Naive thymus-derived CD4-positive, alpha-beta T cell (primary cell): ENCODE results near the gene CASP10. TPM values are rescaled to one million over a fixed set of nuclear protein-coding genes. Genes with fewer than 3 reads are reported as not detected.
"Not testable (repeated sequence)": the region's sequence is repeated elsewhere in the genome, so short reads cannot be mapped to it uniquely, and the experiment has no call there.

Source experiments
- ATAC-seq: fragments of 150-1000 bp; cut with Tn5 transposase; 2 replicates; pipeline ENCODE4 v1.10.0; 2021; ENCODE audit warnings: mild to moderate bottlenecking, moderate library complexity
- CTCF ChIA-PET: fragments of 350-600 bp; sonication (Branson Sonifier 250); formaldehyde crosslinking; loops from one replicate; lab custom pipeline; 2021; ENCODE audit warnings: antibody characterized with exemption; lab: Charles Lee
- POLR2A ChIA-PET: fragments of 350-600 bp; sonication (Branson Sonifier 250); formaldehyde crosslinking; loops from one replicate; lab custom pipeline; 2021; ENCODE audit warnings: antibody characterized with exemption, inconsistent platforms; lab: Charles Lee
- DNase-seq, 9 donors: peaks; one replicate each; pipeline versions ENCODE4 v3.0.0 to v3.0.0-alpha.2; 2020 to 2022; ENCODE audit warnings: mixed read lengths in 1 of 9
- H3K27ac ChIP-seq: one replicate; pipeline ENCODE4 v1.7.0; 2013; ENCODE audit warnings: mild to moderate bottlenecking, low read depth, low read length, moderate library complexity
- H3K27me3 ChIP-seq, 2 donors: one replicate each; pipeline ENCODE4 v1.7.0; 2013; ENCODE audit warnings: low read length in 2 of 2, mild to moderate bottlenecking in 2 of 2, moderate library complexity in 2 of 2; ENCODE audit not compliant: control insufficient read depth in 2 of 2, insufficient read depth in 2 of 2
- H3K36me3 ChIP-seq, 3 experiments: 1 replicate in 2 of 3; 2 replicates in 1 of 3; pipeline ENCODE4 v1.7.0; 2013; ENCODE audit warnings: low read length in 3 of 3, mild to moderate bottlenecking in 3 of 3, moderate library complexity in 1 of 3; ENCODE audit not compliant: insufficient read depth in 3 of 3, control insufficient read depth in 2 of 3
- H3K4me1 ChIP-seq, 2 donors: one replicate each; pipeline ENCODE4 v1.7.0; 2013; ENCODE audit warnings: low read length in 2 of 2, mild to moderate bottlenecking in 2 of 2, moderate library complexity in 1 of 2; ENCODE audit not compliant: control insufficient read depth in 2 of 2, insufficient read depth in 2 of 2
- H3K4me3 ChIP-seq: 2 replicates; pipeline ENCODE4 v1.7.0; 2013; ENCODE audit warnings: mild to moderate bottlenecking, low read length
- H3K9me3 ChIP-seq, 3 experiments: 1 replicate in 2 of 3; 2 replicates in 1 of 3; pipeline ENCODE4 v1.7.0; 2013; ENCODE audit warnings: low read length in 3 of 3; ENCODE audit not compliant: control insufficient read depth in 2 of 3
- H3K27ac Mint-ChIP-seq, 9 donors: one replicate each; pipeline ENCODE4 v1.8.0; 2020 to 2022; ENCODE audit warnings: mixed read lengths in 9 of 9, mild to moderate bottlenecking in 8 of 9, moderate library complexity in 5 of 9, inconsistent platforms in 2 of 9
- H3K27me3 Mint-ChIP-seq, 5 donors: one replicate each; pipeline ENCODE4 v1.8.0; 2021 to 2022; ENCODE audit warnings: mixed read lengths in 5 of 5, mild to moderate bottlenecking in 1 of 5
- H3K36me3 Mint-ChIP-seq, 5 donors: one replicate each; pipeline ENCODE4 v1.8.0; 2020 to 2022; ENCODE audit warnings: mixed read lengths in 5 of 5, mild to moderate bottlenecking in 3 of 5, inconsistent platforms in 1 of 5
- H3K4me1 Mint-ChIP-seq, 7 donors: one replicate each; pipeline ENCODE4 v1.8.0; 2020 to 2022; ENCODE audit warnings: mixed read lengths in 7 of 7, mild to moderate bottlenecking in 3 of 7, inconsistent platforms in 1 of 7
- H3K4me3 Mint-ChIP-seq, 10 donors: one replicate each; pipeline ENCODE4 v1.8.0; 2020 to 2022; ENCODE audit warnings: mild to moderate bottlenecking in 10 of 10, mixed read lengths in 10 of 10, moderate library complexity in 6 of 10, inconsistent platforms in 2 of 10
- H3K9me3 Mint-ChIP-seq, 11 donors: one replicate each; pipeline ENCODE4 v1.8.0; 2020 to 2022; ENCODE audit warnings: mixed read lengths in 11 of 11, mild to moderate bottlenecking in 4 of 11, inconsistent platforms in 1 of 11, moderate library complexity in 1 of 11
- intact Hi-C, 2 donors: fragments of 100-400 bp; cut with micrococcal nuclease; formaldehyde crosslinking; loops; one replicate each; pipeline ENCODE4 v1.15.1; 2023
- polyA plus RNA-seq, 2 donors: library from polyadenylated mRNA; unstranded; fragments of 300-500 nt; fragmentation: Illumina TruSeq; gene quantifications; one replicate each; pipeline ENCODE4 v1.2.3, GENCODE V29; 2021
- total RNA-seq, 6 experiments: library from RNA in 5 of 6; stranded (reverse) in 5 of 6; gene quantifications; 1 replicate in 5 of 6; 2 replicates in 1 of 6; pipeline ENCODE4 v1.2.3 and lab custom pipeline; 2021 to 2026

The CASP10 gene
- total and polyA plus RNA-seq, 7 experiments from 2014 or later, result 15.9 to 49.8 (median 40.8) TPM

- peaks cover 5 to 20% (median 10%) of the 10 kb centered on the region in 11 donors for H3K9me3 Mint-ChIP-seq
- no peak for ATAC-seq
- no peak for DNase-seq
- no peak overlapping the region for H3K4me3 Mint-ChIP-seq
- peaks cover 0 to 10% (median 3%) of the 10 kb centered on the region in 7 donors for H3K4me1 Mint-ChIP-seq
- Histone ChIP-seq H3K27ac (no peak overlapping the region), H3K4me1 (no peaks in the 10 kb centered on the region), H3K27me3 (no peaks in the 10 kb centered on the region), H3K9me3 (peaks cover 0 to 6% (median 0%) of the 10 kb centered on the region in 3 experiments), H3K4me3 (no peak overlapping the region), H3K36me3 (peaks cover 24 to 65% (median 33%) of the 10 kb centered on the region in 3 experiments)
- intact Hi-C loops, result no loop called here
- H3K27ac Mint-ChIP-seq, result peak overlapping the region in 2 of 9 donors; percentile 34 to 62
- no peaks in the 10 kb centered on the region for H3K27me3 Mint-ChIP-seq
- POLR2A ChIA-PET, result interaction anchor here (0.6 kb wide), 1 partner anchor 199 kb away, joined by 5 read pairs; no protein-coding TSS in a partner anchor
- CTCF ChIA-PET, result no interaction called here
- peaks cover 13 to 61% (median 47%) of the 10 kb centered on the region in 5 donors for H3K36me3 Mint-ChIP-seq
Observed at GRCh38 chr2:201164166-201164565, 18.8 kb upstream of the CASP10 start.

- Mint-ChIP-seq H3K4me3 (no peak overlapping the region), H3K4me1 (peaks cover 0 to 5% (median 0%) of the 10 kb centered on the region in 7 donors), H3K27me3 (no peaks in the 10 kb centered on the region), H3K27ac (peak overlapping the region in 1 of 9 donors; percentile 10), H3K36me3 (peaks cover 15 to 45% (median 36%) of the 10 kb centered on the region in 5 donors), H3K9me3 (peaks cover 5 to 45% (median 25%) of the 10 kb centered on the region in 11 donors)
- Histone ChIP-seq H3K9me3 (peaks cover 0 to 7% (median 0%) of the 10 kb centered on the region in 3 experiments), H3K27ac (no peak overlapping the region), H3K4me1 (no peaks in the 10 kb centered on the region), H3K4me3 (no peak overlapping the region), H3K36me3 (peaks cover 19 to 39% (median 24%) of the 10 kb centered on the region in 3 experiments), H3K27me3 (no peaks in the 10 kb centered on the region)
- ChIA-PET POLR2A (interaction anchor here (1.1 kb wide), 1 partner anchor 49 kb away, joined by 3 read pairs; no protein-coding TSS in a partner anchor), CTCF (interaction anchor here (1.0 to 1.6 kb wide), 3 partner anchors 9 to 64 kb away, joined by 3 to 4 read pairs (median 4); no protein-coding TSS in a partner anchor)
- intact Hi-C loops, result no loop called here
- ATAC-seq (no peak), DNase-seq (no peak)
Observed at GRCh38 chr2:201167546-201167945, 15.4 kb upstream of the CASP10 start.

GRCh38 chr2:201168496-201168895 is 14.4 kb upstream of the CASP10 start:
- H3K4me3 ChIP-seq, H3K4me1 ChIP-seq, H3K27ac ChIP-seq, DNase-seq, H3K9me3 ChIP-seq, ATAC-seq, H3K27me3 ChIP-seq, intact Hi-C loops, H3K4me3 Mint-ChIP-seq, H3K27me3 Mint-ChIP-seq, H3K4me1 Mint-ChIP-seq: not testable (repeated sequence)
- Mint-ChIP-seq H3K9me3 (peaks cover 5 to 49% (median 26%) of the 10 kb centered on the region in 11 donors), H3K27ac (peak overlapping the region in 2 of 9 donors; percentile 45 to 88), H3K36me3 (peaks cover 12 to 36% (median 32%) of the 10 kb centered on the region in 5 donors)
- POLR2A ChIA-PET, result interaction anchor here (0.6 kb wide), 1 partner anchor 15 kb away, joined by 3 read pairs; no protein-coding TSS in a partner anchor
- peaks cover 11 to 29% (median 15%) of the 10 kb centered on the region in 3 experiments for H3K36me3 ChIP-seq
- CTCF ChIA-PET, result interaction anchor here (1.3 to 1.6 kb wide), 2 partner anchors 10 to 63 kb away, joined by 3 to 4 read pairs; no protein-coding TSS in a partner anchor

GRCh38 chr2:201171259-201171814 is 11.6 kb upstream of the CASP10 start:
- no peak overlapping the region for H3K4me3 Mint-ChIP-seq
- no peak overlapping the region for H3K27ac ChIP-seq
- intact Hi-C loops, result no loop called here
- peak overlapping the region in 2 of 9 donors; percentile 1 to 25 for H3K27ac Mint-ChIP-seq
- H3K27me3 ChIP-seq, result no peaks in the 10 kb centered on the region
- ATAC-seq (no peak), DNase-seq (no peak)
- peaks cover 5 to 52% (median 29%) of the 10 kb centered on the region in 11 donors for H3K9me3 Mint-ChIP-seq
- H3K36me3 Mint-ChIP-seq, result peaks cover 12 to 22% (median 20%) of the 10 kb centered on the region in 5 donors
- no peak overlapping the region for H3K4me3 ChIP-seq
- peaks cover 0 to 13% (median 0%) of the 10 kb centered on the region in 3 experiments for H3K36me3 ChIP-seq
- peaks cover 0 to 7% (median 0%) of the 10 kb centered on the region in 3 experiments for H3K9me3 ChIP-seq
- H3K4me1 Mint-ChIP-seq, result peaks cover 0 to 12% (median 7%) of the 10 kb centered on the region in 7 donors
- POLR2A ChIA-PET, result interaction anchor here (0.7 to 1.2 kb wide), 2 partner anchors 48 to 61 kb away, joined by 3 to 4 read pairs; no protein-coding TSS in a partner anchor
- CTCF ChIA-PET, result interaction anchor here (0.6 to 0.8 kb wide), 3 partner anchors 12 to 207 kb away, joined by 3 to 5 read pairs (median 4); no protein-coding TSS in a partner anchor
- H3K27me3 Mint-ChIP-seq, result no peaks in the 10 kb centered on the region
- no peaks in the 10 kb centered on the region for H3K4me1 ChIP-seq

GRCh38 chr2:201172279-201172678 is 10.7 kb upstream of the CASP10 start:
- Mint-ChIP-seq H3K27me3 (no peaks in the 10 kb centered on the region), H3K4me3 (no peak overlapping the region), H3K4me1 (peaks cover 2 to 15% (median 9%) of the 10 kb centered on the region in 7 donors), H3K27ac (peak overlapping the region in 2 of 9 donors; percentile 20 to 38), H3K36me3 (peaks cover 9 to 16% (median 13%) of the 10 kb centered on the region in 5 donors), H3K9me3 (peaks cover 5 to 49% (median 28%) of the 10 kb centered on the region in 11 donors)
- no peaks in the 10 kb centered on the region for H3K4me1 ChIP-seq
- peaks cover 0 to 7% (median 0%) of the 10 kb centered on the region in 3 experiments for H3K9me3 ChIP-seq
- H3K36me3 ChIP-seq, result peaks cover 0 to 3% (median 0%) of the 10 kb centered on the region in 3 experiments
- no peak overlapping the region for H3K4me3 ChIP-seq
- ATAC-seq (no peak), DNase-seq (no peak)
- intact Hi-C loops, result no loop called here
- H3K27ac ChIP-seq, result no peak overlapping the region
- H3K27me3 ChIP-seq, result no peaks in the 10 kb centered on the region
- ChIA-PET POLR2A (interaction anchor here (0.6 to 1.2 kb wide), 4 partner anchors 10 to 73 kb away, joined by 3 to 4 read pairs (median 4); partner anchors contain the start of gene CASP10), CTCF (no interaction called here)

GRCh38 chr2:201174687-201175086 is 8.3 kb upstream of the CASP10 start:
- no peaks in the 10 kb centered on the region for H3K27me3 ChIP-seq
- peaks cover 0 to 4% (median 0%) of the 10 kb centered on the region in 5 donors for H3K36me3 Mint-ChIP-seq
- peaks cover 0 to 2% of the 10 kb centered on the region in 2 donors for H3K4me1 ChIP-seq
- no peak overlapping the region for H3K4me3 Mint-ChIP-seq
- no peak overlapping the region for H3K27ac ChIP-seq
- peaks cover 5 to 19% (median 10%) of the 10 kb centered on the region in 7 donors for H3K4me1 Mint-ChIP-seq
- no peaks in the 10 kb centered on the region for H3K27me3 Mint-ChIP-seq
- peak overlapping the region in 2 of 9 donors; percentile 29 to 66 for H3K27ac Mint-ChIP-seq
- H3K4me3 ChIP-seq, result no peak overlapping the region
- POLR2A ChIA-PET, result no interaction called here
- no peaks in the 10 kb centered on the region for H3K9me3 ChIP-seq
- H3K9me3 Mint-ChIP-seq, result peaks cover 0 to 30% (median 14%) of the 10 kb centered on the region in 11 donors
- no peaks in the 10 kb centered on the region for H3K36me3 ChIP-seq
- CTCF ChIA-PET, result no interaction called here
- ATAC-seq (no peak), DNase-seq (no peak)
- intact Hi-C loops, result loop anchor here in 1 of 2 donors (5.0 kb wide), 1 partner anchor 1192 kb away; no protein-coding TSS in a partner anchor
